HL-60/S4 treated with phorbol 12-myristate 13-acetate at 8.2 ng/mL for 4 days and 3 days (cell line): Measurements from ENCODE around the gene CAMK4.

Experiments
- in situ Hi-C: fragments of 300-500 bp; cut with MboI; formaldehyde crosslinking; loops from 2 replicates; pipeline ENCODE4 v1.15.0; 2022; ENCODE audit warnings: low sequenced_read_pairs

Gene CAMK4

GRCh38 chr5:111223787-111224560 lies at the start of gene CAMK4:
CAMK4 (plus strand) TSS chr5:111224384; CDS start chr5:111224484, 100 bp downstream.
- in situ Hi-C loops: no loop called here

GRCh38 chr5:111183064-111183463 lies 41.1 kb upstream of the CAMK4 start:
- in situ Hi-C loops: no loop called here

- in situ Hi-C loops: no loop called here
Measured at GRCh38 chr5:111187079-111187478, 37.1 kb upstream of the CAMK4 start.

- in situ Hi-C loops: no loop called here
Measured at GRCh38 chr5:111194053-111194452, 30.1 kb upstream of the CAMK4 start.

- in situ Hi-C loops: no loop called here
Measured at GRCh38 chr5:111194925-111195324, 29.3 kb upstream of the CAMK4 start.

- in situ Hi-C loops: no loop called here
Measured at GRCh38 chr5:111197523-111197922, 26.7 kb upstream of the CAMK4 start.

GRCh38 chr5:111198281-111198966 lies 25.8 kb upstream of the CAMK4 start:
- in situ Hi-C loops: no loop called here

- in situ Hi-C loops: no loop called here
Measured at GRCh38 chr5:111200828-111201227, 23.4 kb upstream of the CAMK4 start.

- in situ Hi-C loops: no loop called here
Measured at GRCh38 chr5:111201705-111202104, 22.5 kb upstream of the CAMK4 start.

- in situ Hi-C loops: no loop called here
Measured at GRCh38 chr5:111211341-111211740, 12.8 kb upstream of the CAMK4 start.

GRCh38 chr5:111214052-111214742 lies 10.0 kb upstream of the CAMK4 start:
- in situ Hi-C loops: no loop called here

GRCh38 chr5:111215971-111216370 lies 8.2 kb upstream of the CAMK4 start:
- in situ Hi-C loops: no loop called here

GRCh38 chr5:111221139-111221538 lies 3.0 kb upstream of the CAMK4 start:
- in situ Hi-C loops: no loop called here

GRCh38 chr5:111223101-111223786 lies 940 bp upstream of the CAMK4 start:
- in situ Hi-C loops: no loop called here

GRCh38 chr5:111224561-111225345 lies 569 bp downstream of the CAMK4 start:
- in situ Hi-C loops: no loop called here

- in situ Hi-C loops: no loop called here
Measured at GRCh38 chr5:111225926-111226325, 1.7 kb downstream of the CAMK4 start.

- in situ Hi-C loops: no loop called here
Measured at GRCh38 chr5:111226556-111226955, 2.4 kb downstream of the CAMK4 start.

GRCh38 chr5:111227226-111227782 lies 3.1 kb downstream of the CAMK4 start:
- in situ Hi-C loops: no loop called here

- in situ Hi-C loops: no loop called here
Measured at GRCh38 chr5:111227801-111228200, 3.6 kb downstream of the CAMK4 start.
